NCI-H524 (cell line): ENCODE measurements around the gene HOOK2.
A peak's percentile ranks its signal among the peaks of the same experiment; 100 is the strongest.
"Not testable (repeated sequence)": the region's sequence is repeated elsewhere in the genome, so short reads cannot be mapped to it uniquely, and the experiment has no call there.

ENCODE experiments used
- DNase-seq, 2 experiments: peaks; one replicate each; lab custom pipeline; 2025; lab: John Stamatoyannopoulos, UW

The HOOK2 gene

GRCh38 chr19:12754465-12755196 lies 20.7 kb downstream of the HOOK2 start:
- no peak for DNase-seq

DNA sequence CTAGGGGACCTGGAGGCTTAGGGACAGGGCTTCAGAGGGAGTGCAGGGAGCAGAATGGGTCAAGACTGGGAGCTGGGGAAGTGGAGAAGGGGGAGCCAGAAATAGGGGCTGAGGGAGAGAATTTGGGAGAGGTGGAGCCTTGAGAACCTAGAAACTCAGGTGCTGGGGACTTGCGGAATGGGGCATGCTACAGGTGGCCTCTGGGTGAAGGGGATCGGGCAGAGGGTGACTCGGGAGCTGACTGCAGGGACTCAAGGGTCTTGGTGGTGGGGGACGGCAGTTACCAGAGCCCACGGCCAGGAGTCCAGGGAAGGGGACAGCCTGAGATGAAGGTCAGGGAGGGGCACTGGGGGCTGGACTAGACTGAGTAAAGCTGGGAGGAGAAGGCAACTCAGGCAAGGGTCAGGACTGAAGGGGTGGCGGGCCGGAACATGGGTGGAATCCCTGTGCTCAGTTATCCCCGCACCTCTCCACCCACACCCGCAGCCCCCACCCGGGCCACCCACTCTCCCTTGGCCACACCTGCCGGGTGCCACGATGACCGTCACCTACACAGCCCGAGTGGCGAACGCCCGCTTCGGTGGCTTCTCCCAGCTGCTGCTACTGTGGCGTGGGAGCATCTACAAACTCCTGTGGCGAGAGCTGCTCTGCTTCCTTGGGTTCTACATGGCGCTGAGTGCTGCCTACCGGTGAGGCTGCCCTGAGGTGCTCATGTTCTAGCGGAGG lies 23.1 kb downstream of the HOOK2 start:
- DNase-seq: no peak

DNA sequence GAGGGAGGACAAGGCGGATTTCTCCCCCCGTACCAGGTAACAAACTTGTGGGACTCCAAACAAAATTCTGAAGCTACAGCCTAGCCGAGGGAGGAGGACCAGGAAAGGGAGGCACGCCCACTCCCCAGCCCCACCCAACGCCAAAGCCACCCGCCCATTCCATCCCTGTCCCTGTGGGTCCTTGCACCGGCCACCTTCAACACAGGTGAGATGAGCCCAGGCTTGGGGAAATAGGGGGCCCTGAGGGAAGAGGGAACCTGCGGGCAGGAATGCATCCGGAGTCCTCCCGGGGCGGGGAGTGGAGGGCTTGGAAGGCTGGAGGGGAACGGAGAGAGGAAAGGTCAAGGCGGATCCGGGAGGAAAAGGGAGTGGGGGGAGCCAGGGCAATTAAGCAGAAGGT lies 23.7 kb downstream of the HOOK2 start, which contains the start of gene BEST2:
TSS of gene BEST2 (plus strand) at position 157 of the 400 bp plus-strand sequence. CDS start 802 bp downstream, outside the sequence.
- no peak for DNase-seq

DNA sequence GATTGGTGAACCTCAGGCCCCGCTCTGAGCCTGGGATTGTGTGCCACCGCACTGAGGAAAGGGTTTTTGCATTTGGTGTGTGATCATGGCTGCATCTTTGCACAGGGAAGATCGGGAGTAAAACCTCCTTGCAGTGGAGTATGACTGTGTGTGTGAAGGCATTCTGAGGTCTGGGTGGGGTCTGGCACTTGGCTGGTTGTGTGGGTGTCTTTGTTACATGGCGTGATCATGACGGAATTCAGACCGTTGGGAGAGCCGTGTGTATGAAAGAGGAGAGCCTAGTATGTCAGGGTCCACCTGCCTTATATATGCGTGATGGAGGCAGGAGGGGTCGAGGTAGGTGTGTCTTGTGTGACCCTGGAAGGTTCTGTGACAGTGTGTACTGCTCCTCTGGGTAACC lies 24.5 kb downstream of the HOOK2 start:
- no peak for DNase-seq

DNA sequence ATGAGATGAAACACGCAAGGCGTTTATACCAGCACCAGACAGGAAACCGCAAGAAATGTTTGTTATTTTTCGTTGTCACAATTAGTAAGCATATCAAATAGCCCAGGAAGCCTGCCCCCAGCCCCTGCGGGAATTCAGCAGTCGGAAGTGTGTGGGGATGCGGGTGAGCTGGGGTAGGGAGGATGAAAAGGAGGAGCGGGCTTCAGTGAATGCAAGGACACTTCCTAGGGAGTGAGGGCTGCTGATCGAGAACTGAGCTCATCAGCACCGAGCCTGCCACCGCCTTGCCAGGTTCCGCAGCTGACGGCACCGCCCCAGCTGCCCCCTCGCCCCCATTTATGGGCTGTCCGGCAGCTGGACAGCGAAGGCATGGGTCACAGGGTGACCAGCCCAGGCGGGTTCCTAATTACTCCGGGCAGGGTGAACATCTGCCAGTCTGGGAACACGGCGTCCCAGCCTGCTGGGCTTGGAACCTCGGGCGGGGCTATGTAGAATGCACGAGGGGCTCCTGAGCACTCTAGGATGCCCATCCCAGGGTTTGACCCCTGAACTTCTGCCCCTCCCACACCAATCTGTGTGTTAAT lies 25.3 kb downstream of the HOOK2 start:
- DNase-seq: no peak

- DNase-seq: peak in 1 of 2 experiments; percentile 47
Observed at GRCh38 chr19:12748489-12748888, 26.9 kb downstream of the HOOK2 start.

DNA sequence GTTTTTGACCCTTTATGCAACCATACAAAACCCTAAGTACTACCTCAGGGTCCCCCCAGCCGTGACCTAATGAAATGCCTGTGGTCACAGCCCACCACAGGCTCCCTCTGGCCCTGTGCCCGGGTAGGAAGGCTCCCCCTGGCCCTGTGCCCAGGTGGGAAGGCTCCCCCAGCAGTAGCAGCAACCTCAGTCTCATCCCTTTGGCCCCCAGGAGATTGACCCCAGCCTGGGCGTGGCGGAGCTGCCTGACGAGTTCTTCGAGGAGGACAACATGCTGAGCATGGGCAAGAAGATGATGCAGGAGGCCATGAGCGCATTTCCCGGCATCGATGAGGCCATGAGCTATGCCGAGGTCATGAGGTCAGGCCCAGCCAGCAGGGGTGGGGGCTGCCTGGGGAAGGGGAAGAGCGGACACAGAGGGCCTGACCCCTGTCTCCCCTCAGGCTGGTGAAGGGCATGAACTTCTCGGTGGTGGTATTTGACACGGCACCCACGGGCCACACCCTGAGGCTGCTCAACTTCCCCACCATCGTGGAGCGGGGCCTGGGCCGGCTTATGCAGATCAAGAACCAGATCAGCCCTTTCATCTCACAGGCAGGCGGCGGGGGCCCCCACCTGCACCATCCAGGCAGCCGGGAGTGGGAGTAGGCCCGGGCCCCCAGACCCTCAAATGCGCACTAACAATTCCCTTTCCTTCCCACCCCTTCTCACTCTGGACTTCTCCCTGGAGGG lies 30.0 kb downstream of the HOOK2 start:
- DNase-seq: no peak

DNA sequence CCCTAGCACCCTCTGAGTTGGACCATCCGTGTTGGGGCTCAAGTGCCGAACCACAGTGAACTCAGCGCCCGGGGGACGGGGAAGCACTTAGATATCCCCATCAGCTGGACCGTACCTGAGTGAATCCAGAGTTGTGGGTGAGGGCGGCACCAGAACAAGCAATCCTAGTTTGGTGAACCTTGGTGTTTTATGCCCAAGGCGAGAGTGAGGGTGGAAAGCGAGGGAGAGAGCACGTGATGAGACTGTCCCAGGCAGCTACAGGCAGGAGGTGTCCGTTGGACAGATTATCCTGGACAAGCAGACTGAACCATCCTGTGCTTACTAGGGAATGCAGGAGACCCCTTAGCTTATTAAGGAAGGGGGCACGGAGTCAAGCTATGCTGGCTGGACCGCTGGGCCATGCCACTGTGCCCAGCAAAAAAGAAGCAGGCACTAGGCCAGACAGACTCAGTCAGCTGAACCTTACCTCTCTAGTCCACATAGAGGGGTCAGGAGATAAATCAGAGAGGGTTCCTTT lies 37.5 kb downstream of the HOOK2 start:
- no peak for DNase-seq

DNA sequence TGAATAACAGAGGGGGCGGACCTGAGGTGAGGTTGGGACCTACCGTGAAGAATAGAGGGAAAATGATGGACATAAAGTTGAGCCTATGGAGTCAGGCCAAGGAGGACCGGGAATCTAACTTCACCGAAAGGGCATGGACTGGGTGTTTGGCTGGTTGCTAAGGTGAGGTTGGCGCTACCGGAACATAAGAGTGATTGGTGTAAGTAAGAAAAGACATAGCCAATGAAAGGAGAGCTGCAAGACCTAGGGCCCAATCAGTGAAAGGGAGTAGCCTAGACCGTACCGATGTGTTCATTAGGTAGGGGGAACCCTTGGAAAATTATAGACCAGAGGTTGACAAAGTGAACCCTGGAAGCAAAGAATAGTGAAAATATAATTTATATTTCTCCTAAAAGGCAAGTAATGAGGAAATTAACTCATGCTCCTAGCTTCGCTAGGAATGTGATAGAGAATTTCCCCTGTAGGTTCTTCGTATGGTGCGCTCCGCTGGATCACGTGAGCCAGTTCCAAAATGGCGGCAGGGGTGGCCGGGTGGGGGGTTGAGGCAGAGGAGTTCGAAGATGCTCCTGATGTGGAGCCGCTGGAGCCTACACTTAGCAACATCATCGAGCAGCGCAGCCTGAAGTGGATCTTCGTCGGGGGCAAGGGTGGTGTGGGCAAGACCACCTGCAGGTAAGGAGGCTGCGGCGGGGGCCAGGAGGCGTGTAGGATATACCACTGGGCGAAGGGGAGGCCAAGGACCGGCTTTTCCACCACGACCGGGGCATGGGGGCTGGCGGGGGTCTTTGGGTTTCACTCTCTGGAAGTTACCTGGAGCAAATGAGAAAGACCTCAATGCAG lies 38.1 kb downstream of the HOOK2 start, which contains the start of gene GET3:
TSS of gene GET3 (plus strand) at position 503 of the 840 bp plus-strand sequence. CDS start at position 512, 9 bp downstream.
- peak; percentile 100 for DNase-seq

DNA sequence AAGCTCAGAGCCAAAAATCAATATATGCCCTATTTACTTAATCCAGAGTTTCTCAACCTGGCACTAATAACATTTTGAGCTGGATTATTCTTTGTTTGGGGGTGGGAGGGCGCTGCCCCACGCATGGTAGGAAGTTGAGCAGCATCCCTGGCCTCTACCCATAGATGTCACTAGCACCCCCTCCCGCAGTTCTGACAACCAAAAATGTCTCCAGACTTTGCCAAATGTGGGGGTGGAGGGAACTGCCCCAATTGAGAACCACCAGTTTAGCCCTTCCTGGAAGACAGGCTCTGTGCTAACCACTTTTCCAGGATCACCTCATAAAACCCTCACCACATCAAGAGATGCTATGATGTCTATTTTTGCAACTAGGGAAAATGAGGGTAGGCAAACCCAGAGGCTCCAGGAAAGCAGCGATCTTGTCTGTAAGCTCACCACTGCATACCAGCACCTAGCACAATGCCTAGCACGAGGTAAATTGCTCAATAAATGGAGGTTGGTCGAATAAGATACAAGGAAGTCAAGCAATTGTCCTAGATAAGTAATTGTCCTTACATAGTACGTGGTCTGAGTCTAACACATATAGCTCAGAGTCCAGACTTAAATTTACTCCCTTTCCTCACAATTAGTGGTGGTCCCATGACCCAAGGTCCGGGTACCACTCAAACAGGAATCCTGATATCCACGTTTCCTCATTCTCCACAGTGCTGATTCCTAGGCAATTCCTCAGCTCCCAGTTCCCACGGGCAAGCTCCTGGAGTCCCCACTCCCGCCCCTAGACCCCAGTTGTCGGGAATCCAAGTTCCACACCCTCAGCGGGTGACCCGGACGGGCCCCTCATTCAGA lies 41.8 kb downstream of the HOOK2 start:
- DNase-seq: peak; percentile 61 to 67

DNA sequence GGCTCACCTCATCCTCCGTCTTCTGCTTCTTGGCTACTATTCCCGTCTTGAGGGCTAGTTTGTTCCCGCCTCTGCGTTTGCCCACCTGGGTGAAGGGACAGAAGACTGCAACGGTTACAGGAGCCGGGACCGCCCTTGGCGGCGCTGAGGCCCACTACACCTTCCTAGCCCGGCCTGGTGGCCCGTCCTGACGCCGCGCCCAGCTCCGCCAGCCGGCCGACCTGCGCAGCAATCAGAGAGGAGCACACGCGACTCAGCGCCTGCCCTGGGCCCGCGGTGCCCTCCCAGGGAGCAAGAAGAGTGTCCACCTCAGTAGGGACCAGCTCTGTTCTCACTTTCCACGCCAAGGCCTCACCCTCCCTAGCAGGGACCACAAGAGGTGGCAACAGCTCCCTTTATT lies 44.0 kb downstream of the HOOK2 start:
- DNase-seq: no peak

GRCh38 chr19:12730064-12730463 lies 45.3 kb downstream of the HOOK2 start:
- DNase-seq: no peak

DNA sequence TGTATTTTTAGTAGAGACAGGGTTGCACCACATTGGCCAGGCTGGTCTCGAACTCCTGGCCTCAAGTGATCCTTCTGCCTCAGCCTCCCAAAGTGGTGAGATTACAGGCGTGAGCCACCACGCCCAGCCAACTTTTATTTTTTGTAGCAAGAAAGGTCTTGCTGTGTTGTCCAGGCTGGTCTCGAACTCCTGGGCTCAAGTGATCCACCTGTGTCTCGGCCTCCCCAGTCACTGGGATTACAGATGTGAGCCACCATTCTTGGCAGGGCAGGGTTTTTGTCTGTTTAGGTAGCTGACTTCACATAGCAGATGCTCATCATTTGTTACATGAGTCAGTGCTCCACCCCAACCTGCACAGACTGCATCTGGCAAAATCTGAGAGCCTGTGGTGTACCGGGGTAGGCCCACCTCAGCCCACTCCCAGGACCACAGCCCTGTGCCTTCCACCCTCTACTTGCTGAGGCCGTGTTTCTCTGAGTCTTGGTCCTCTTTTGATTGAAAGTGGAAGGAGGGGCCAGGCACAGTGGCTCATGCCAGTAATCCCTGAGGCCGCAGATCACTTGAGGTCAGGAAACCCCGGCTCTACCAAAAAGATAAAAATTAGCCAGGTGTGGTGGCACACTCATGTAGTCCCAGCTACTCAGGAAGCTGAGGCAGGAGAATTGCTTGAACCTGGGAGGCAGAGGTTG lies 47.5 kb downstream of the HOOK2 start:
- DNase-seq: no peak

GRCh38 chr19:12726988-12727316 lies 48.4 kb downstream of the HOOK2 start:
- no peak for DNase-seq

DNA sequence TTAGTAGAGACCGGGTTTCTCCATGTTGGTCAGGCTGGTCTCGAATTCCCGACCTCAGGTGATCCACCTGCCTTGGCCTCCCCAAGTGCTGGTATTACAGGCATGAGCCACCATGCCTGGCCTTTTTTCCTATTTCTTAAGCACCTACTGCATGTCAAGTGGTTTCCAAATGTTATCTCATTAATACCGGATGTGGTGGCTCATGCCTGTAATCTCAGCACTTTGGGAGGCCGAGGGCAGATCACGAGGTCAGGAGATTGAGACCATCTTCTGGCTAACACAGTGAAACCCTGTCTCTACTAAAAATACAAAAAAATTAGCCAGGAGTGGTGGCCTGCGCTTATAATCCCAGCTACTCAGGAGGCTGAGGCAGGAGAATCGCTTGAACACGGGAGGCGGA lies 49.7 kb downstream of the HOOK2 start:
- DNase-seq: not testable (repeated sequence)

DNA sequence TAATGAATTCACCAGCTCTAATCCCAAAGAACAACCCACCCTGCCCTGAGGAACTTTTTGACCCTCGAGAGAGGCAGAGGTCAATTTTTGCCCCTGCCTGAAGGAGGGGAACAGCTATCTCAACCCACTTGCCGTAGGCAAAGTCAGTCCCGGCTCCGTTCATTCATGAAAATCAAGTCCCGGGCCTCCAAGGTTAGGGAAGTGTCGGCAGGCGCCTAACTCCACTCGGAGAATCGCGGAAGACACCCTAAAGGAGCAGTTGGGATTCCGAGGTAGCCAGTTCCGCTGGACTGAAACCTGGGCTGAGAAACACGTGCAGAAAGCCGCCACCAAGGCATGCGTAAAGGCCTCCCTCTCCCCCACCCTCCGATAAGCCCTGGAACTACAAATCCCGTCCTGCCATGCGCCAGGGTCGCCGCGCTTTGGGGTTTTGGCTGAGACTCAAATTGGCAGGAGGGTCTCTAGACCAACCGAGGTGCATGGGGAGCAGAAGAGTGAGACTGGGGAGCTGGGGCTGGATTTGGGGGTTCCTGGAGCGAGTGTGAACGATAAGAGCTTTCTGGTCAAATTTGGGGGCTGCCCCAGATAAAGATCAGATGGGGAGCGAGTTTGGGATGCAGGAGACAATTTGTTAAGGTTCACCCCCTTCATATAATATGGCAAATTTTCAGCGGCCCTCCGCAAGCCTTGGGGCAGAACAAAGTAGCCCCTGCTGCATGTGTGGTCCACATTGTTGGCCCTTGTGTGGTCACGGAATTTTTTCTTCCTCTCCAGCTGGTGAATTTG lies 51.5 kb downstream of the HOOK2 start, which contains the start of gene TNPO2:
TSS of gene TNPO2 (minus strand) at position 292 of the 786 bp plus-strand sequence. CDS start 2,955 bp downstream, outside the sequence.
- peak; percentile 83 to 87 for DNase-seq

DNA sequence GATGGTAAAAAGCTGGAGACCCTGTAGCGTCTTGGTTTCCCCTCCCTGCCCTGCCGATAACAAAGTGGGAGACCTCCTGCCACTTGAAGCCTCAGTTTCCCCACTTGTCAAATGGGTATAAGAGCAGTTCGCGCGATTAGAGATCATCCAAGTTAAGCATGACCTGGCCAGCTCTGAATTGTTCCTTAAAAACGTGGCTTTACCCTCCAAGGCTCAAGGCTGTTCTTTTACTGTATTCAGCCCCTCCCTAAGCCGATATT lies 52.0 kb downstream of the HOOK2 start:
- DNase-seq: peak in 1 of 2 experiments; percentile 56

- DNase-seq: peak; percentile 99 to 100
Observed at GRCh38 chr19:12722566-12723380, 52.6 kb downstream of the HOOK2 start.
